ENCODE measurements around the gene RPS6KB2. TPM values are rescaled to one million over a fixed set of nuclear protein-coding genes. Genes with fewer than 3 reads are reported as not detected.

Gene RPS6KB2
- total and polyA plus RNA-seq, 12 donors: 16.3 to 46.3 (median 23.2) TPM

- Histone ChIP-seq H3K27ac (peak within 1 kb of the TSS in 4 of 10 donors; percentile 41 to 93 (median 52)), H3K4me3 (peak within 1 kb of the TSS in 3 of 10 donors; percentile 3 to 59 (median 8)), H3K9me3 (no peaks in the 10 kb centered on the region), H3K4me1 (peaks cover 11 to 52% (median 32%) of the 10 kb centered on the region in 9 donors), H3K36me3 (peaks cover 0 to 92% (median 32%) of the 10 kb centered on the region in 9 donors), H3K27me3 (no peaks in the 10 kb centered on the region)
- no peak for DNase-seq
- no peak for TF ChIP-seq CTCF (IDR thresholded peaks at IDR 0.05)
- 55 to 70% methylated on average over 26 of the region's 26 CpGs for WGBS, 2 donors
- intact Hi-C loops (cut with DNase I): no loop called here
- peak in 3 of 8 donors; percentile 10 to 23 (median 11) for ATAC-seq
Measured at GRCh38 chr11:67437082-67437808, 9.0 kb downstream of the RPS6KB2 start, which contains the start of gene PTPRCAP. Gene PTPRCAP (minus strand): TSS chr11:67437682. CDS start chr11:67437619, 63 bp downstream.

- WGBS, 2 donors: 74 to 76% methylated on average over 3 of the region's 3 CpGs
- Histone ChIP-seq H3K27ac (peak overlapping the region in 2 of 10 donors; percentile 56 to 93), H3K36me3 (peaks cover 0 to 89% (median 30%) of the 10 kb centered on the region in 9 donors), H3K4me1 (peaks cover 14 to 58% (median 37%) of the 10 kb centered on the region in 9 donors), H3K4me3 (peak overlapping the region in 2 of 10 donors; percentile 8 to 59), H3K9me3 (no peaks in the 10 kb centered on the region), H3K27me3 (no peaks in the 10 kb centered on the region)
- DNase-seq (no peak), ATAC-seq (no peak)
- intact Hi-C loops (cut with DNase I): no loop called here
- no peak for TF ChIP-seq CTCF (IDR thresholded peaks at IDR 0.05)
Measured at GRCh38 chr11:67437809-67438157, 9.5 kb downstream of the RPS6KB2 start.

GRCh38 chr11:67438158-67438902 lies 10.0 kb downstream of the RPS6KB2 start:
- Histone ChIP-seq H3K27ac (peak overlapping the region in 2 of 10 donors; percentile 28 to 93), H3K9me3 (no peaks in the 10 kb centered on the region), H3K27me3 (no peaks in the 10 kb centered on the region), H3K4me3 (peak overlapping the region in 1 of 10 donors; percentile 59), H3K36me3 (peaks cover 0 to 83% (median 25%) of the 10 kb centered on the region in 9 donors), H3K4me1 (peaks cover 14 to 61% (median 38%) of the 10 kb centered on the region in 9 donors)
- WGBS, 2 donors: 86 to 87% methylated on average over 38 to 41 of the region's 41 CpGs
- ATAC-seq: no peak
- intact Hi-C loops (cut with DNase I): no loop called here
- TF ChIP-seq CTCF (IDR thresholded peaks at IDR 0.05): no peak
- no peak for DNase-seq

Data from heart right ventricle (tissue), 16 donors.